Stimulated activated CD8-positive, alpha-beta memory T cell treated with anti-CD3 and anti-CD28 coated beads, Interleukin-15, amount 100 ng/mL, for 24 hours (primary cell): Measurements from ENCODE around the gene PKIB.
"Not testable (repeated sequence)": the region's sequence is repeated elsewhere in the genome, so short reads cannot be mapped to it uniquely, and the experiment has no call there.

Experiments
- DNase-seq: peaks from one replicate; pipeline ENCODE4 v3.0.0-alpha.2; 2020; ENCODE audit warnings: low read depth

Gene PKIB

GRCh38 chr6:122712093-122712447 lies 101.9 kb downstream of the PKIB start:
- DNase-seq, result no peak

- no peak for DNase-seq
Observed at GRCh38 chr6:122712448-122713137, 102.4 kb downstream of the PKIB start.

GRCh38 chr6:122713138-122713537 lies 102.9 kb downstream of the PKIB start:
- no peak for DNase-seq

GRCh38 chr6:122714059-122714458 lies 103.9 kb downstream of the PKIB start:
- no peak for DNase-seq

GRCh38 chr6:122715725-122716124 lies 105.5 kb downstream of the PKIB start:
- DNase-seq, result no peak

GRCh38 chr6:122717350-122717749 lies 107.1 kb downstream of the PKIB start:
- DNase-seq, result no peak

- no peak for DNase-seq
Observed at GRCh38 chr6:122718616-122719015, 108.4 kb downstream of the PKIB start.

- DNase-seq, result no peak
Observed at GRCh38 chr6:122719176-122719575, 109.0 kb downstream of the PKIB start.

GRCh38 chr6:122722746-122723145 lies 112.5 kb downstream of the PKIB start:
- no peak for DNase-seq

GRCh38 chr6:122726649-122727048 lies 116.4 kb downstream of the PKIB start:
- DNase-seq, result no peak

GRCh38 chr6:122727244-122727643 lies 117.0 kb downstream of the PKIB start:
- no peak for DNase-seq

GRCh38 chr6:122730334-122730733 lies 120.1 kb downstream of the PKIB start:
- no peak for DNase-seq

- DNase-seq, result no peak
Observed at GRCh38 chr6:122730775-122731386, 120.7 kb downstream of the PKIB start.

GRCh38 chr6:122733259-122733658 lies 123.1 kb downstream of the PKIB start:
- DNase-seq, result no peak

GRCh38 chr6:122734529-122735395 lies 124.6 kb downstream of the PKIB start:
- no peak for DNase-seq

GRCh38 chr6:122735582-122735981 lies 125.4 kb downstream of the PKIB start:
- no peak for DNase-seq

- no peak for DNase-seq
Observed at GRCh38 chr6:122736163-122736562, 126.0 kb downstream of the PKIB start.

- DNase-seq, result no peak
Observed at GRCh38 chr6:122736616-122737015, 126.4 kb downstream of the PKIB start.

- DNase-seq, result no peak
Observed at GRCh38 chr6:122740091-122740490, 129.9 kb downstream of the PKIB start.

- no peak for DNase-seq
Observed at GRCh38 chr6:122740936-122741335, 130.7 kb downstream of the PKIB start.

- not testable (repeated sequence) for DNase-seq
Observed at GRCh38 chr6:122744247-122744646, 134.0 kb downstream of the PKIB start.

- not testable (repeated sequence) for DNase-seq
Observed at GRCh38 chr6:122744856-122745255, 134.7 kb downstream of the PKIB start.

GRCh38 chr6:122746688-122747087 lies 136.5 kb downstream of the PKIB start:
- no peak for DNase-seq
